WI38 (cell line): ENCODE measurements around the gene DACT2.

ENCODE experiments used
- H3K4me3 ChIP-seq: 2 replicates; pipeline ENCODE4 v1.5.1; 2011; ENCODE audit warnings: low read depth, mild to moderate bottlenecking, control low read depth, low read length
- TF ChIP-seq, protein P1 (sequence below): IDR thresholded peaks from 2 replicates; pipeline ENCODE4 v1.5.1; 2012; ENCODE audit warnings: low read depth, mild to moderate bottlenecking, control low read depth, low read length

DACT2 gene, protein sequence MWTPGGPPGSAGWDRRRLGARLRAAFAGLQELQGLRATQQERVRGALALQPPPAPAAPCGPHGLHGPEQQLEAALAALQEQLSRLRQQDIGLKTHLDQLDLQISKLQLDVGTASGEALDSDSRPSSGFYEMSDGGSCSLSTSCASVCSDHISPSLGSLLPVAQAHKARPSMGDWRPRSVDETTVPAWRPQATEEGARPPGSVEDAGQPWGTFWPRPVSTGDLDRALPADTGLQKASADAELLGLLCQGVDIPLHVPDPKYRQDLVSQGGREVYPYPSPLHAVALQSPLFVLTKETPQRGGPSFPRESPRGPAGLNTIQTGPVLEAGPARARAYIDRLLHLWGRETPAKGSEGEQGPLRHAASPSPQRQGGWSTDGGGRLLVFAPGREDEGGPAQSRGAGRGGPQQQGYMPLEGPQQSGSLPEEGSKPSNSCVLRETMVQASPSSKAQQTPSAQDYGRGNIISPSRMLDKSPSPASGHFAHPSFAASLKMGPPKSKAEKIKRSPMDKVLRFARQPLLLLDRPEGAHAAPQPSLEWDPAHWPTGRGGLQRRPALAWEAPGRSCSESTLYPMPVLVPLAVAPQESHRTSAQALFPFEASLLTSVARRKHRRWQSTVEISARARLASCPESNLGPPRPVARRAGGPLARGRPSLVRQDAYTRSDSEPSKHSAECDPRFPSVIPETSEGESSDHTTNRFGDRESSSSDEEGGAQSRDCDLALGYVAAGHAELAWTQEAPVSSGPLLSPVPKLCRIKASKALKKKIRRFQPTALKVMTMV

DNA sequence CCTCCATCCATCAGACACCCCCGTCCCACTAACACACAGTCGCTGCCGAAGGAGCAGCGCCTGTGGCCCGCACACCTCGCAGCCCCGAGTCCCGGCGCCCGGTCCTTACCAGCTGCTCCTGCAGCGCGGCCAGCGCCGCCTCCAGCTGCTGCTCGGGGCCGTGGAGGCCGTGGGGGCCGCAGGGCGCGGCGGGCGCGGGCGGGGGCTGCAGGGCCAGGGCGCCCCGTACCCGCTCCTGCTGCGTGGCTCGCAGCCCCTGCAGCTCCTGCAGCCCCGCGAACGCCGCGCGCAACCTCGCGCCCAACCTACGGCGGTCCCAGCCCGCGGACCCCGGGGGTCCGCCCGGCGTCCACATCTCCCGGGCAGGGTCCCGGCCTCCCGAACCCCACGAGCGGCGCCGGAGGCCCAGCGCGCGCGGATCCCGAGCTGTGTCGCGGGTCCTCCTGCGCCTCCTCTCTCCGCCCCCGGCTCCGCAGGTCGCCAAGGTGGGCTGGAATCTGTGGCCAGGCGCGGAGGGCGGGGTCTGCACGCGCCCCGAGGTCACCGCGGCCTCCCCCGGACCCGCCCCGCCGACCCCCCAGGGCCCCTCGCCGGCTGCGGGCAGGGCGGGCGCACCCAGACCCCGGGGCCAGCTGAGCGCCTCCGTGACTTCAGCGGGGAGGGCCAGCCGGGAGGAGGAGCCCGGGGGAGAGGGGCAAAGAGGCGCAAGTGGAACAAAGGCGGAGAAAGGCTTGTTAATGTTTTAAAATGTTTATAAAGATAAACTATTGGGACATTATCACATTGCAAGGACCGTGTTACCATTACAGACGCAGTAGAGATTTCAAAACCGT, at the start of gene DACT2:
Gene DACT2, minus strand, starts transcription at position 499 of the 833 bp plus-strand sequence. Its CDS starts 144 bp downstream, at position 355.
- H3K4me3 ChIP-seq, result no peak within 1 kb of the TSS
- TF ChIP-seq, protein P1, sequence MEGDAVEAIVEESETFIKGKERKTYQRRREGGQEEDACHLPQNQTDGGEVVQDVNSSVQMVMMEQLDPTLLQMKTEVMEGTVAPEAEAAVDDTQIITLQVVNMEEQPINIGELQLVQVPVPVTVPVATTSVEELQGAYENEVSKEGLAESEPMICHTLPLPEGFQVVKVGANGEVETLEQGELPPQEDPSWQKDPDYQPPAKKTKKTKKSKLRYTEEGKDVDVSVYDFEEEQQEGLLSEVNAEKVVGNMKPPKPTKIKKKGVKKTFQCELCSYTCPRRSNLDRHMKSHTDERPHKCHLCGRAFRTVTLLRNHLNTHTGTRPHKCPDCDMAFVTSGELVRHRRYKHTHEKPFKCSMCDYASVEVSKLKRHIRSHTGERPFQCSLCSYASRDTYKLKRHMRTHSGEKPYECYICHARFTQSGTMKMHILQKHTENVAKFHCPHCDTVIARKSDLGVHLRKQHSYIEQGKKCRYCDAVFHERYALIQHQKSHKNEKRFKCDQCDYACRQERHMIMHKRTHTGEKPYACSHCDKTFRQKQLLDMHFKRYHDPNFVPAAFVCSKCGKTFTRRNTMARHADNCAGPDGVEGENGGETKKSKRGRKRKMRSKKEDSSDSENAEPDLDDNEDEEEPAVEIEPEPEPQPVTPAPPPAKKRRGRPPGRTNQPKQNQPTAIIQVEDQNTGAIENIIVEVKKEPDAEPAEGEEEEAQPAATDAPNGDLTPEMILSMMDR, result no peak

DNA sequence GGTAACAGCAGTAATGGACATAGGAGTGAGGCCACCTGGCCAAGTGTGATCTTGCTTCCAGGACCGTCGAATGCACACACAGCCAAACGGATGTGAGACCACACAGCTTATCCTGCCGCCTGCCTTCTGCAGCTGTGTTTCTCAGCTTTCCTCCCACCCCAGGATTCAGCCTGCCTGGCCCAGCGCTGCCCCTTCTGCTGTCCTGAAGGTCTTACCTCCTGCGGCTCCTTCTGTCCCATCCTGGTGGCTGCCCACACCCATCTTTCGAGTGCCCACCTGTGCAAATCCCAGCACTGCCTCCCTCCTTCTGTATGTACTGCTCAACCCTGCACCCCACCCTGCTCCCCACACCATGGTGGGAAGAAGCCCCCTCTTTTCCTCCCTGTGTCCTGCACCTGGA, 49.4 kb upstream of the DACT2 start:
- TF ChIP-seq, protein P1, result no peak

DNA sequence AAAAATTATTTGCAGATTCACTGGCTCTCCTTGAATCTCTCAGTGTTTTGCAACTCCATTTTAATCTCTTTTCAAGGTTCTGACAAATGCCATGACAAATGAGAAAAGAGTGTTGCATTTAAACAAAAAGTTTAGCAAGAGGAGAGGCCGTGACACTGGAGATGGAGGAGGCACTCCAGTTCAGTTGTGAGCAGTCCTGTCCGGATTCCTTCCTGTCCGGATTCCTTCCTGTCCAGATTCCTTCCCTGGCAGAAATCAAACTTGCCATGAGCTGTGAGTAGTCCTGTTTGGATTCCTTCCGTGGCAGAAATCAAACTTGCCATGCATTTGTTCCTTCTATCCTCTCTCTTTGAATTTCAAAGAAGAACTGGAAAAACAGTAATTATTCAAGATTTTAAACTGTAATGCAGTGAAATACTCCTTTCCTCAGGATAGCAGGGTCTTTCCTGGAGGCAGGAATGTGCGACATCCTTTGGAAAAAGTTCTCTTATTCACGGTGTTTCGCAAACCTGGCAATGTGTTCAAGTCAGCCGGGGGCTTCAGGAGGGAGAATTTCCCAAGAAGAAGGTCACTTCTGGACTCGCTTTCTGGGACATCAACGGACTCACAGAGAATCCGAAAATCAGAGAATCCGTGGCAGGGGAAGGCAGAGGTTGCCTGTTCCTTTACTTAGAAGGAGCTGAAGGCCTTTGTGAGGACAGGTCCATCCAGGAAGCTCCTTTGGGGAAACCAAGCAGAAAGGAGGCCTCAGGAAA, 48.7 kb upstream of the DACT2 start:
- no peak overlapping the region for H3K4me3 ChIP-seq

More for the DNA sequence above, 49.4 kb upstream of the DACT2 start:
- no peak overlapping the region for H3K4me3 ChIP-seq

DNA sequence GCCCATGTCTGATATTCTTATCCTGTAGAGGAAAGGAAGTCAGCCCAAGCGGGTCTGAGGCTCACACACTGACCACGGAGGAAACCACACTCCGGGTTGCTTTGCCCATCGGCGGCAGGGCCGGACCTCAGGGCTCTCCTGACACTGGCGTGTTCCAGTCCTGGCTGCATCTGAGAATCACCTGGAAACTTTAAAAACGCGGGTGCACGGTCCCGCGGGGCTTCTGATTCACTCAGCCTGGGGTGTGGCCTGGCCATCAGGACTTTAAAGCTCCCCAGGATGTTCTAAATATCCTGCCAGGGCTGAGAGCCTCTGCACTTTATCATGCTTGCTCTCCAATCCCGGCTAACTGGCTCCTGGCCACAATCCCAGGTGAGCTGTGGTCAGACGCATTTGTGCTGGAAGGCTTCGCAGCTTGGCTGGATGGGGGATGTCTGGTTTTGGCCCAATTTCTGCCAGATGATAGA, 47.7 kb upstream of the DACT2 start:
- TF ChIP-seq, protein P1, result no peak
- no peak overlapping the region for H3K4me3 ChIP-seq

More for the DNA sequence above, 48.7 kb upstream of the DACT2 start:
- TF ChIP-seq, protein P1, result no peak

DNA sequence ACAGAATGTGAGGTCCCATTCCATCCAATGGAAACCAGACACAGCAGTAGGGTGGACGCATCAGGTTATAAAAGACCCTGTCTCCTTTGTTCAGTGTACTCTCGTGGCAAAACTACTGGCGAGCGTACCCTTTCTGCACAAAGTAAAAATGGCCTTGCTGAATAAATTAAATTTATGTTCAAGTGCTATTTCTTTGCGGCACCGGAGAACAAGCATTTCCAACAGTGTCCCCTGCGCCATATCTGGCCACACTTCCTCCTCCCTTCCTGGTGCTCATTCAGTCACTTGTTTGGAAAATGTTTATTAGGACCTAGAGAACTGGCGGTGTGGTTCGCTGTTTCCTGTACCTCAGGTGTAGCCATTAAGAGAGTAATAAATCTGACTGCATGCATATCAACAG, 46.9 kb upstream of the DACT2 start:
- TF ChIP-seq, protein P1, result no peak

DNA sequence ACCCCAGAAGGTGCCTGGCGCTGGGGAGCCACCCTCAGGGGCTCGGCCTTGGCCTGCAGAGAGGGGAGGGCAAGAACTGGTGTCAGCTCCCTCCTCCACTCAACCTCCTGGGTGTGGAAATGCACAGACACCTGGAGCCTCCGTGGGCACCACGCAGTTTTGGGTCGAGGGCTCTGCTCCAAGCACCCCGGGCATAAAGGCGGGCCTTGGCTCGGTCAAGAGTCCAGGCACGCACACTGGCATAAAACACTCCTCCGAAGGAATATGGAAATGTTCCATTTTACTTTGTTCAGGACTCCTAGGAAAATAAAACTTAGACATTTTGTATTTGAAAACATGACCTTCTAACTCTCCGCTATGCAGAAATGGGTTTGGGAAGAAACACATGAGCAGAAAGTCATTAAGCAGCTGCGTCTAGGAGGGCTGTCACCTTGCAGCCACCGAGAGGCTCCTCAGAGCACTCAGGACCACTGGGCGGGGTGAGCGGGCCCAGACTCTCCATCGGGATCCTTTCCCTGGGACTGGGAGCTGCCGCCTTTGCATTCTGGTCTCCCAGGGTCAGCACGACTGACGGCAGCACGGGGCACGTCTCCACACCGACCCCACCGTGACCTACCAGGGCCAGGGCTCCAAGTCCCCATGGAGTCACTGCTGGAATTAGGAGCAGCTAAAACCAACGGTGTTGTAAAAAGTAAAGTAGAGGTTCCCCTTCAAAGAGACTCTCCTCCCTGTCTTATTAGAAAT, 46.0 kb upstream of the DACT2 start:
- TF ChIP-seq, protein P1, result no peak
- no peak overlapping the region for H3K4me3 ChIP-seq

More for the DNA sequence above, 46.9 kb upstream of the DACT2 start:
- no peak overlapping the region for H3K4me3 ChIP-seq
